ENCODE data around the gene AGAP1.

The AGAP1 gene

DNA sequence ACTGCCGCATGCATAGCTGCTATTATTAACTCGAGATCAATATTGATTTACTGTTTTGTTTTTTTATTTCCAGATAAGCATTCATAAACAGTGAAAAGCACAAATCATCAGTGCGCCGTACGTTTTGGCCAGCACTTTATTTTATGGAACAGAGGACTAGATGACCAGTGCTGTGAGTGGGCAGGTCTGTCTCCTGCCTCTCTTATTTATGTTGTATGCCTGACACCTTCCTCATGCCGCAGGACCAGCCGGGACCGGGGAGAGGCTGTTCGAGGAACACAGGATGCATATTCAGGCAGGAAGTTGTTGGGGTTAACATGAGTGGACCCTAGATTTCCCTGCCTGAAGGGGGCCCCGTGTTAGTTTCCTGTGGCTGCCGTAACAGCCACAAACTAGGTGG is 72.6 kb downstream of the AGAP1 start:
- no peak for DNase-seq (ENCODE audit: low read depth, low spot score)
- Histone ChIP-seq H3K27ac (ENCODE audit: low read length) (no peak overlapping the region), H3K27me3 (ENCODE audit: control insufficient read depth, insufficient read depth, low read length) (no peaks in the 10 kb centered on the region), H3K4me1 (ENCODE audit: control insufficient read depth, insufficient read depth, low read length) (peaks cover 3% of the 10 kb centered on the region; the same call in 1 of the 2 replicates), H3K4me3 (ENCODE audit: low read length) (no peak overlapping the region), H3K9me3 (ENCODE audit: control insufficient read depth, insufficient read depth, low read length) (no peaks in the 10 kb centered on the region), H3K36me3 (ENCODE audit: control insufficient read depth, insufficient read depth, low read length) (no peaks in the 10 kb centered on the region)
- no CpG with 5 or more reads among the region's 11 CpGs for WGBS (ENCODE audit: insufficient coverage, insufficient read length)

DNA sequence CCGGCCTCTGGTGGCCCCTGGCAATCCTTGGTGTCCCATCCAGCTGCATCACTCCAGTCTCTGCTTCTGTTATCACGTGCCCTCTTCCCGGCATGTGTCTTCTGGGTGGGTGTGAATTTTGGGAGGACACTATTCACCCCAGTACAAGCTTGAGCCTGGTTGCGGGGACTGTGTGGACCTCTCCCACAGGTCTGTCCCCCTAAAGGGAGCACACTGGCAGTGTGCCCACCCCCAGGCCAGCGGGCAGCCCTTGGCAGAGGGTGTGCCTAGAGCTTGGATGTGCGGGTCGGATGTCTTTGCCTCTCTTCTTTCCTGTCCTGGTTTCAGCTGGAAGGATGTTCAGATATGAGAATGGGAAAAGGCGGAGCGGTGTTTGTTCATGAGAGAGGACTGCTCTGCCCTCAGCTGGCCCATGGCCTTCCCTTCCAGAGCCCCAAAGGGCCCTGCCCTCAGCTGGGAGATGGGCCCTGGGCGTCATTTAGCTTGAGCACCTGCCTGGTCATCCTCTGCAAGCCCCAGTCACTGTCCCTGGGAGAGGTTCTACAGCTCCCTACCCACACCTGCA is 73.2 kb downstream of the AGAP1 start:
- Histone ChIP-seq H3K27ac (ENCODE audit: low read length) (no peak overlapping the region), H3K9me3 (ENCODE audit: control insufficient read depth, insufficient read depth, low read length) (no peaks in the 10 kb centered on the region), H3K4me1 (ENCODE audit: control insufficient read depth, insufficient read depth, low read length) (peaks cover 3% of the 10 kb centered on the region; the same call in 1 of the 2 replicates), H3K36me3 (ENCODE audit: control insufficient read depth, insufficient read depth, low read length) (no peaks in the 10 kb centered on the region), H3K4me3 (ENCODE audit: low read length) (no peak overlapping the region), H3K27me3 (ENCODE audit: control insufficient read depth, insufficient read depth, low read length) (no peaks in the 10 kb centered on the region)
- WGBS (ENCODE audit: insufficient coverage, insufficient read length), result no CpG with 5 or more reads among the region's 10 CpGs
- no peak for DNase-seq (ENCODE audit: low read depth, low spot score)

DNA sequence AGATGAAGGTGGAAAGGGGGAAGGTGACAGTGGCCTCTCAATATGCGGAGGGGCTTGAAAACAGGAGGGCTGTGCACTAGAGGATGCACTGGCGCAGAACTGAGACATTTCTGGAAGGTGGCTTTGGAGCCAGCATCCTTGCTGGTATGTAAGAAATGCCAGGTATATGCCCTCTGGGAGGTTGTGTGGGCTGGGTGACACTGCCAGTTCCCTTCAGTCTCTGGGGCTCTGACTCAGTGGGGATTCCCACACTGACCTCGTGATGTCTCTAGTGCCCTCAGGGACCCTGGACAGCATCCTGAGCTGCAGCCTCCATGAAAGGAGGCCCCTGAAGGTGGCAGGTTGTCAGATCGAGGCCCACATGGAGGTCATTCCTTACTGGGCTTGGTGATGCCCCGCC is 74.0 kb downstream of the AGAP1 start:
- no peak for DNase-seq (ENCODE audit: low read depth, low spot score)
- H3K36me3 ChIP-seq (ENCODE audit: control insufficient read depth, insufficient read depth, low read length), result no peaks in the 10 kb centered on the region
- H3K27me3 ChIP-seq (ENCODE audit: control insufficient read depth, insufficient read depth, low read length), result no peaks in the 10 kb centered on the region
- no peak overlapping the region for H3K27ac ChIP-seq (ENCODE audit: low read length)
- WGBS (ENCODE audit: insufficient coverage, insufficient read length), result no CpG with 5 or more reads among the region's 5 CpGs
- no peak overlapping the region for H3K4me3 ChIP-seq (ENCODE audit: low read length)
- no peaks in the 10 kb centered on the region for H3K9me3 ChIP-seq (ENCODE audit: control insufficient read depth, insufficient read depth, low read length)
- H3K4me1 ChIP-seq (ENCODE audit: control insufficient read depth, insufficient read depth, low read length), result peaks cover 8% of the 10 kb centered on the region; the same call in 1 of the 2 replicates

DNA sequence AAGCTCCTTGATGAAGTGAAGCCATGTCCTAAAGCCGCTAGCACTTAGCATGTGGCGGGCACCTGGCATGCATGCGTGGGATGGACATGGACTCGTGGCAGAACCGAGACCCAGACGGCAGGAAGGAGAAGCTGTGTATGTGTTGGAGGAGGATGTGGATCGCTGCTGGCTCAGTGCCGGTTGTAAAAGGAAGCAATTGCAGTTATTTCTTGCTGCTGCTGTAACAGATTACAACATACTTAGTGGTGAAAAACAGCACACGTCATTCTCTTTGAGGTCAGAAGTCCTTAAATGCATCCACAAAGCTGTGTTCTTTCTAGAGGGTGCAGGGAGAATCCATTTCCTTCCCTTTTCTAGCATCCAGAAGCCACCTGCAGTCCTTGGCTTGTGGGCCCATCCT is 74.6 kb downstream of the AGAP1 start:
- no CpG with 5 or more reads among the region's 9 CpGs for WGBS (ENCODE audit: insufficient coverage, insufficient read length)
- H3K27ac ChIP-seq (ENCODE audit: low read length), result no peak overlapping the region
- no peak for DNase-seq (ENCODE audit: low read depth, low spot score)
- H3K4me3 ChIP-seq (ENCODE audit: low read length), result no peak overlapping the region
- no peaks in the 10 kb centered on the region for H3K9me3 ChIP-seq (ENCODE audit: control insufficient read depth, insufficient read depth, low read length)
- H3K4me1 ChIP-seq (ENCODE audit: control insufficient read depth, insufficient read depth, low read length), result peaks cover 5% of the 10 kb centered on the region; the same call in 1 of the 2 replicates
- H3K27me3 ChIP-seq (ENCODE audit: control insufficient read depth, insufficient read depth, low read length), result no peaks in the 10 kb centered on the region
- H3K36me3 ChIP-seq (ENCODE audit: control insufficient read depth, insufficient read depth, low read length), result no peaks in the 10 kb centered on the region

DNA sequence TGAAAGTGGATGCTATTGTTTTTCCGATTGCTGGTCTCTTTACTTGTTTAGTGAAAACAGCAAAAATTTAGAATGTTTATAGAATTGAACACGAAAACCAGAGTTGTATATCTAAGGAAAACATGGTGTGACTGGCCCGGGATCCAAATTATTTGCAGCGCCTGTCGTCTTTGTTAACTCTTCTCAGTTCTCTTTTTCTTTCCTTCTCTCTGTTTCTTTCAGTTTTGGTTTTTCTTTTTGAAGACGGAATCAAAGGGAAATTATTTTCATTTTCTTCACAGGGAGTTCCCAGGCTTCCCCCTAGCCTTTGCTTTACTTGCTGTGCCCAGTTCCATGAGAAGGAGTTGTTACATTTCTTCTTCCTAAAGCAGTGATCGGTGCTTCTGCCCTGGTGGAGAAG is 76.0 kb downstream of the AGAP1 start:
- DNase-seq (ENCODE audit: low read depth, low spot score), result no peak
- Histone ChIP-seq H3K36me3 (ENCODE audit: control insufficient read depth, insufficient read depth, low read length) (no peaks in the 10 kb centered on the region), H3K4me3 (ENCODE audit: low read length) (no peak overlapping the region), H3K27ac (ENCODE audit: low read length) (no peak overlapping the region), H3K4me1 (ENCODE audit: control insufficient read depth, insufficient read depth, low read length) (peaks cover 6% of the 10 kb centered on the region; the same call in 1 of the 2 replicates), H3K9me3 (ENCODE audit: control insufficient read depth, insufficient read depth, low read length) (no peaks in the 10 kb centered on the region), H3K27me3 (ENCODE audit: control insufficient read depth, insufficient read depth, low read length) (no peaks in the 10 kb centered on the region)
- WGBS (ENCODE audit: insufficient coverage, insufficient read length), result no CpG with 5 or more reads among the region's 7 CpGs

DNA sequence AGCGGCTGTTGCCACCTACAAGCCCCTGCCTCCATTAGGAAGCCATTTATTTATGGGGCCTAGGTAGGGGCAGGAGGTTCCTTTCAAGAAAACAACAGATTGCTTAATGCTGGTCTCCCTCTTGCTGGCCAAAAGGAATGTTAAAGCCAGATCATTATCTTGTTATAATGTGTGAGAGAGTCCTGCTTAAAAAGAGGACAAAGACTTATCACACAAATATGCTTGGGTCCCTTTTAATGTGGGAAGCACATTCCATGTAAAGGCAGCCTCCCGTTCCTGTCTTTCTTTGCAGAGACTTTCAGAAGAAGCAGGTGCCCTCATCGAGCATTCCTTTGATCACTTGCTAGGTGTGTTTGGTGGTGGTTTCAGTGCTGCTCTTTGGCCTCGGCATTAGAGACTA is 76.4 kb downstream of the AGAP1 start:
- Histone ChIP-seq H3K4me3 (ENCODE audit: low read length) (no peak overlapping the region), H3K27ac (ENCODE audit: low read length) (no peak overlapping the region), H3K27me3 (ENCODE audit: control insufficient read depth, insufficient read depth, low read length) (no peaks in the 10 kb centered on the region), H3K4me1 (ENCODE audit: control insufficient read depth, insufficient read depth, low read length) (peaks cover 6% of the 10 kb centered on the region; the same call in 1 of the 2 replicates), H3K9me3 (ENCODE audit: control insufficient read depth, insufficient read depth, low read length) (no peaks in the 10 kb centered on the region), H3K36me3 (ENCODE audit: control insufficient read depth, insufficient read depth, low read length) (no peaks in the 10 kb centered on the region)
- DNase-seq (ENCODE audit: low read depth, low spot score), result no peak
- no CpG with 5 or more reads among the region's 4 CpGs for WGBS (ENCODE audit: insufficient coverage, insufficient read length)

DNA sequence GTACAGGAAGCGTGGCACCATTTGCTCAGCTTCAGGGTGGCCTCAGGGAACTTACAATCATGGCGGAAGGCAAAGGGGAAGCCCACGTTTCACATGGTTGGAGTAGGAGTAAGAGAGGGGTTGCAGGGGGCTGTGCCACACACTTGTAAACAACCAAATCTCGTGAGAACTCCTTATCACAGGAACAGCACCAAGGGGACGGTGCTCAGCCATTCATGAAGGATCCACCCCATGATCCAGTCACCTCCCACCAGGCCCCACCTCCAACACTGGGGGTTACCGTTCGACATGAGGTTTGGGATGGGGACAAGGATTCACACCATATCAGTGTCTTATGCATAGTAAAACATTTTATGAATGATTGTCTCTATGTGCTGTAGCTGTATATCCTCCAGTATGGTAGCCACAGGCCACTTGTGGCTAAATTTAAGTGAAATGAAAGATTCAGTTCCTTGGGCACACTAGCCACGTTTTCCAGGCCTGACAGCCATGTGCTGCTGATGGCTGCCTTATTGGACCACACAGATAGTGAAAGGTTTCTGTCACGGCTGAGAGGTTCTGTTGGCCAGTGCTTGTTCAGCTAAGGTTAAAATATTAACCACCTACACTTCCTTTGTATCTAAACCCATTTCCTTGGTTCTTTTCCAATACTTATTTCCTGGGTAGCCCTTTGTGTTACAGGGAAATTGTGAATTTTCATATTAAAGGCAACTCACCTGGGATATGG is 77.3 kb downstream of the AGAP1 start:
- Histone ChIP-seq H3K27ac (ENCODE audit: low read length) (no peak overlapping the region), H3K4me1 (ENCODE audit: control insufficient read depth, insufficient read depth, low read length) (peaks cover 6% of the 10 kb centered on the region; the same call in 1 of the 2 replicates), H3K27me3 (ENCODE audit: control insufficient read depth, insufficient read depth, low read length) (no peaks in the 10 kb centered on the region), H3K4me3 (ENCODE audit: low read length) (no peak overlapping the region), H3K9me3 (ENCODE audit: control insufficient read depth, insufficient read depth, low read length) (no peaks in the 10 kb centered on the region), H3K36me3 (ENCODE audit: control insufficient read depth, insufficient read depth, low read length) (no peaks in the 10 kb centered on the region)
- WGBS (ENCODE audit: insufficient coverage, insufficient read length), result no CpG with 5 or more reads among the region's 9 CpGs
- no peak for DNase-seq (ENCODE audit: low read depth, low spot score)

DNA sequence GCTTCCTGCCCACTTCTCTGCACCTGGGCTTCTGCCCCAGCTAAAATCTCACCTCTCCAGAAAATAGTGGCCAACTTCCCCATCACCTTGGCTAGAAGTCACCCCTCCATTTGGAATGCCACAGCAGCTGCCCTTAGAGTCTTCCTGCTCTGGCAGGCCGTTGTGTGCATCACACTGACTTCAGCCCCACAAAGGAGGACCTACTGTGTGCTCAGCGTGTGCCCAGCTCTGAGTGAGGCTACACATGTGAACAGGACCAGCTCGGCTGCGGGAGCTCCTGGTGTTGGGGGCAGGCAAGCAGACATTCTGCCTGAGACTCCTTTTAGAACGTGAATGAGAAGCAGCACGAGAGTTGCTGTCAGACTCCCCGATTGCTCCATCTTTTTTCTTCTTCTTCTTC is 78.7 kb downstream of the AGAP1 start:
- Histone ChIP-seq H3K27me3 (ENCODE audit: control insufficient read depth, insufficient read depth, low read length) (no peaks in the 10 kb centered on the region), H3K9me3 (ENCODE audit: control insufficient read depth, insufficient read depth, low read length) (no peaks in the 10 kb centered on the region), H3K27ac (ENCODE audit: low read length) (no peak overlapping the region), H3K4me3 (ENCODE audit: low read length) (no peak overlapping the region), H3K4me1 (ENCODE audit: control insufficient read depth, insufficient read depth, low read length) (peaks cover 9% of the 10 kb centered on the region; the same call in 1 of the 2 replicates), H3K36me3 (ENCODE audit: control insufficient read depth, insufficient read depth, low read length) (no peaks in the 10 kb centered on the region)
- DNase-seq (ENCODE audit: low read depth, low spot score), result no peak
- WGBS (ENCODE audit: insufficient coverage, insufficient read length), result no CpG with 5 or more reads among the region's 7 CpGs

DNA sequence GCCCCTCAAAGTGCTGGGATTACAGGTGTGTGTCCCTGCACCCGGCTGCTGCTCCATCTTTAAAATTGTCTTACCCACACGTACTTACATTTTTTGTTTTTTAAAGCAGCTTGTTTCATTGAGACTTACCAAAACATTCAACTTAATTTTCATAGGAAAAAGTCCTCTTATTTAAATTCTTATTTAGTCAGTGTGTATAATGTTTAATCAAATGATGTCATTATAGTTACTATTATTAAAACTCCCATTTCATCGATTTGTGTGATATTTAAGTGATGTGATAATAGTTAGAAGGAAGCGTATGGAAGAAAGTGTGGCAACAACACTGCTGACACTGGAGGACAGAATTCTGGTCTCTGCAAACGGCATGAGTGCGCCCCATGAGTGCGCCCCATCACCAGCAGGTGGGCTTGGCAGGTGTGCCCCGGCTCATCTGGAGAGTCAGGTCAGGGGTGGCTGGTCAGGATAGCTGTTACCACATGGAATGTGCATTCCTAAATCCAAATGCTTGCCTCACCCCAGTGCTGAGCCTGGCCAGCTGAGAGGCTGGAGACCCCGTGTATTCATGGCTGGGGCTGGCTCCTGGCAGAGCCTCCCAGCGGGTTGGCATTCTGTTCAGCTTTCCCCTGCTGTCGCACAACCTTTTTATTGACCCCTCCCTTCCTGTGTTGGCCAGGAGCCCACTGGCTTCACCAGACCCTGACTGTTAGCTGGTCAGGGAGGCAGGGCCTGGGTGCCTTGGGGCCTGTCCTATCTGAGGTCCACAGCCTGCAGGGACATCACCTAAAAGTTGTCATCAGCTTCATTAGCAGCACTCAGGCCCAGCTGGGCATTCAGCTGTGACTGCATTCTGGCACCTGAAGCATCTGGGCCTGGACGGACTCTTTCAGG is 79.7 kb downstream of the AGAP1 start:
- 100% methylated on average over 1 of the region's 12 CpGs for WGBS (ENCODE audit: insufficient coverage, insufficient read length)
- H3K4me1 ChIP-seq (ENCODE audit: control insufficient read depth, insufficient read depth, low read length), result peaks cover 9% of the 10 kb centered on the region; the same call in 1 of the 2 replicates

DNA sequence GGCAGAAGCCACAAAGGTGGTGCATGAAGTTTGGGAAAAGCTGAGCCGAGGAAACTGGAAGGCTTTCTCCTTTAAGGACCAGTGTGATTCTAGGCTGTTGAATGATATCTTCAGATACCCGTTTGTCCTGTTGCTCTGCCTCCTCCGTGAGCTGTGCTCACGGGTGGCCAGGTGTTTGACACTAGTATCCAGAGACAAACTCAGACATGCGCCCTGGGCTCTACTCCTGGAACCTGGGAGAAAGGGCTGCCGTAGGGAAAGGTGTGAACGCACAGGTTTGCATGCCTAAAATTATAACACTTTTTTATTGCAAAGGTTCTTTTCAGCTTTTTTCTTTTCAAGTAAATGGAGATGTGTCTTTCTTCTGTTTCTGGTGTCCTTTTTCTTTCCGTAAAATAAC is 81.6 kb downstream of the AGAP1 start:
- Histone ChIP-seq H3K4me3 (ENCODE audit: low read length) (no peak overlapping the region), H3K36me3 (ENCODE audit: control insufficient read depth, insufficient read depth, low read length) (no peaks in the 10 kb centered on the region), H3K4me1 (ENCODE audit: control insufficient read depth, insufficient read depth, low read length) (peaks cover 9% of the 10 kb centered on the region; the same call in 1 of the 2 replicates), H3K27me3 (ENCODE audit: control insufficient read depth, insufficient read depth, low read length) (no peaks in the 10 kb centered on the region), H3K9me3 (ENCODE audit: control insufficient read depth, insufficient read depth, low read length) (no peaks in the 10 kb centered on the region), H3K27ac (ENCODE audit: low read length) (no peak overlapping the region)
- no peak for DNase-seq (ENCODE audit: low read depth, low spot score)
- no CpG with 5 or more reads among the region's 8 CpGs for WGBS (ENCODE audit: insufficient coverage, insufficient read length)

More for the DNA sequence above, 79.7 kb downstream of the AGAP1 start:
- no peak for DNase-seq (ENCODE audit: low read depth, low spot score)
- Histone ChIP-seq H3K36me3 (ENCODE audit: control insufficient read depth, insufficient read depth, low read length) (no peaks in the 10 kb centered on the region), H3K27me3 (ENCODE audit: control insufficient read depth, insufficient read depth, low read length) (no peaks in the 10 kb centered on the region), H3K9me3 (ENCODE audit: control insufficient read depth, insufficient read depth, low read length) (no peaks in the 10 kb centered on the region), H3K4me3 (ENCODE audit: low read length) (no peak overlapping the region), H3K27ac (ENCODE audit: low read length) (no peak overlapping the region)

All from iPS DF 6.9 (cell line).